Stimulated activated CD8-positive, alpha-beta memory T cell treated with anti-CD3 and anti-CD28 coated beads, Interleukin-2, amount 100 ng/mL, for 1 hour (primary cell): ENCODE measurements around the gene SH3D21.

Experiments used
- DNase-seq, 2 donors: peaks; one replicate each; pipeline ENCODE4 v3.0.0-alpha.2; 2020; ENCODE audit warnings: low read depth in 2 of 2

Gene SH3D21

GRCh38 chr1:36358514-36359084, 52.4 kb downstream of the SH3D21 start:
- DNase-seq = no peak

- no peak for DNase-seq
Observed at GRCh38 chr1:36359383-36359782, 53.2 kb downstream of the SH3D21 start.

DNA sequence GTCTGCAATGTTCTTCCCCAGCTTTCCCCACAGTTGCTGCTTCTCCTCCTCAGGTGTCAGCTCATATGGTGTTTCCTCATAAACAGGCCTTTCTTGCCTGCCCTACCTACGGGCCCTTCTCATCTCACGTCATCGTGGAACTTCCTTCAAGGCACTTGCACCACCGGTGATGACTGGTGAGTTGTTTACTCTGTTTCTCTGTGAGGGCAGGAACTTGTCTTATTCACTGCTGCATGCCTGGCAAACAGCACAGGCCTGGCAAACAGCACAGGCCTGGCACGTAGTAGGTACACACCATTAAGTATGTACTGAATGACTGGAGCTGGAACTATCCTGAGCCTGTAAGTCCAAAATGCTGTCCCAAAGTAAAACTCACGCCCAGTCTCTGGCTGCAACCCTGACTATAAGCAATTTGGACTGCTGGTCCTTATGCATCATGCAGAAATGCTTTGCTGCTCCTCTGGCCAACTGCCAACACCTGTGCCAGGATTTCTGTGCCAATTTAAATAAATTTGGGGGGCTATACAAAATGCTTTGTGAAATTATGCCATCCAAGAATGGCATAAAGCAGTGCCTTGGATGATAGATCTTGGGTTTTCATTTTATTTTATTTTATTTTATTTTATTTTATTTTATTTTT, 53.9 kb downstream of the SH3D21 start:
- DNase-seq = no peak

- no peak for DNase-seq
Observed at GRCh38 chr1:36365381-36365780, 59.2 kb downstream of the SH3D21 start.

GRCh38 chr1:36366091-36366661, 60.0 kb downstream of the SH3D21 start:
- peak in 1 of 2 donors; percentile 16 for DNase-seq

- no peak for DNase-seq
Observed at GRCh38 chr1:36367066-36367465, 60.9 kb downstream of the SH3D21 start.

DNA sequence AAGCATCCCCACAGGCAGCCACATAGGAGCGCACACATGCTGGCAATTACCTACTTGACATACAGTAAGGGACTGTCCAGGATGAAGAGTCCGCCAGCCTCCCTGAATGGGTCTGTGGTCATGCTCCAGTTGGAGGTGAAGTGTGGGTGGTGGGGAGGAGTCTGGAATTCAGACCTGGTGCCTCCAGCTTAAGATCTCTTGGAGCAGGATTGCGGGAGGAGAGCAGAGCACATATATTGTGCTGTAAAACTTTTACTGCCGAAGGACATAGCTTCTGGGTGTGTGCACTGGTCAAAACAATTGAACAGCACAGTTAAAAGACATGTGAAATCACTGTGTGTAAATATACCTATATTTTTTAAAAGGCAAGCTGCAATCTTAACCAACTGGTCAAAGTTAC, 61.6 kb downstream of the SH3D21 start:
- DNase-seq = no peak

GRCh38 chr1:36369061-36369861, 63.1 kb downstream of the SH3D21 start:
- peak; percentile 71 to 75 for DNase-seq
